SK-N-SH treated with all-trans-retinoic acid at 6 μM for 48 hours (cell line): ENCODE measurements around the gene HCRTR1.

Experiments
- CREB5 ChIP-seq: fragments of 250-450 bp; sonication (Bioruptor Pico); IDR thresholded peaks from 2 replicates; pipeline ENCODE4 v1.5.1; 2020; ENCODE audit warnings: low read depth, mild to moderate bottlenecking, moderate library complexity
- CSDC2 ChIP-seq: fragments of 250-450 bp; sonication (Bioruptor Pico); IDR thresholded peaks from 2 replicates; pipeline ENCODE4 v1.5.0; 2020; ENCODE audit warnings: mild to moderate bottlenecking, moderate library complexity
- PATZ1 ChIP-seq: fragments of 250-450 bp; sonication (Bioruptor Pico); IDR thresholded peaks from 2 replicates; pipeline ENCODE4 v1.8.0; 2020; ENCODE audit warnings: mild to moderate bottlenecking, moderate library complexity, borderline replicate concordance
- TOX ChIP-seq: fragments of 250-450 bp; sonication (Bioruptor Pico); IDR thresholded peaks from 2 replicates; pipeline ENCODE4 v1.8.0; 2021; ENCODE audit warnings: mild to moderate bottlenecking, moderate library complexity, borderline replicate concordance
- TSHZ2 ChIP-seq: fragments of 250-450 bp; sonication (Bioruptor Pico); IDR thresholded peaks from 2 replicates; pipeline ENCODE4 v1.5.0; 2020; ENCODE audit warnings: mild to moderate bottlenecking, moderate library complexity
- ZNF565 ChIP-seq: fragments of 450-650 bp; formaldehyde crosslinking; conservative IDR thresholded peaks from 2 replicates; pipeline ENCODE4 v1.5.0; 2020; ENCODE audit warnings: low read depth, mild to moderate bottlenecking, moderate library complexity

- TF ChIP-seq TOX (no peak), PATZ1 (CRISPR knock-in tag) (no peak), TSHZ2 (CRISPR knock-in tag) (no peak), ZNF565 (no peak), CSDC2 (no peak), CREB5 (CRISPR knock-in tag) (no peak)
Measured at GRCh38 chr1:31592132-31592531, 25.4 kb upstream of the HCRTR1 start.
